ENCODE data around the gene SLCO2B1. TPM values are rescaled to one million over a fixed set of nuclear protein-coding genes. Genes with fewer than 3 reads are reported as not detected.

Gene SLCO2B1
- total and polyA plus RNA-seq, 11 donors, result 4.7 to 167 (median 15.8) TPM

- Histone ChIP-seq H3K4me3 (peak overlapping the region in 1 of 12 donors; percentile 7), H3K36me3 (no peaks in the 10 kb centered on the region), H3K9me3 (no peaks in the 10 kb centered on the region), H3K27me3 (peaks cover 0 to 10% (median 0%) of the 10 kb centered on the region in 9 donors), H3K27ac (peak overlapping the region in 4 of 12 donors; percentile 35 to 83 (median 54)), H3K4me1 (peaks cover 0 to 57% (median 17%) of the 10 kb centered on the region in 12 donors)
- intact Hi-C loops (cut with DNase I), result loop anchor here in 7 of 10 donors (1.0 to 10.0 kb wide), 6 partner anchors 99 to 219 kb away; partner anchors contain the start of gene TPBGL (in 1 of the 7)
- no peak for DNase-seq
- no peak for ATAC-seq
- 40 to 55% (median 49%) methylated on average over 6 of the region's 6 CpGs for WGBS, 4 donors
- TF ChIP-seq, protein P1, sequence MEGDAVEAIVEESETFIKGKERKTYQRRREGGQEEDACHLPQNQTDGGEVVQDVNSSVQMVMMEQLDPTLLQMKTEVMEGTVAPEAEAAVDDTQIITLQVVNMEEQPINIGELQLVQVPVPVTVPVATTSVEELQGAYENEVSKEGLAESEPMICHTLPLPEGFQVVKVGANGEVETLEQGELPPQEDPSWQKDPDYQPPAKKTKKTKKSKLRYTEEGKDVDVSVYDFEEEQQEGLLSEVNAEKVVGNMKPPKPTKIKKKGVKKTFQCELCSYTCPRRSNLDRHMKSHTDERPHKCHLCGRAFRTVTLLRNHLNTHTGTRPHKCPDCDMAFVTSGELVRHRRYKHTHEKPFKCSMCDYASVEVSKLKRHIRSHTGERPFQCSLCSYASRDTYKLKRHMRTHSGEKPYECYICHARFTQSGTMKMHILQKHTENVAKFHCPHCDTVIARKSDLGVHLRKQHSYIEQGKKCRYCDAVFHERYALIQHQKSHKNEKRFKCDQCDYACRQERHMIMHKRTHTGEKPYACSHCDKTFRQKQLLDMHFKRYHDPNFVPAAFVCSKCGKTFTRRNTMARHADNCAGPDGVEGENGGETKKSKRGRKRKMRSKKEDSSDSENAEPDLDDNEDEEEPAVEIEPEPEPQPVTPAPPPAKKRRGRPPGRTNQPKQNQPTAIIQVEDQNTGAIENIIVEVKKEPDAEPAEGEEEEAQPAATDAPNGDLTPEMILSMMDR (IDR thresholded peaks at IDR 0.05), result no peak
- TF ChIP-seq POLR2A (IDR thresholded peaks at IDR 0.05), result no peak
Observed at GRCh38 chr11:75143420-75143731, 7.5 kb upstream of the SLCO2B1 start.

GRCh38 chr11:75144716-75145014 is 6.2 kb upstream of the SLCO2B1 start:
- intact Hi-C loops (cut with DNase I), result loop anchor here (1.0 to 10.0 kb wide), 9 partner anchors 16 to 220 kb away; partner anchors contain the start of gene TPBGL (in 1 of the 10)
- Histone ChIP-seq H3K9me3 (no peaks in the 10 kb centered on the region), H3K4me1 (peaks cover 0 to 70% (median 17%) of the 10 kb centered on the region in 12 donors), H3K4me3 (no peak overlapping the region), H3K36me3 (no peaks in the 10 kb centered on the region), H3K27ac (peak overlapping the region in 1 of 12 donors; percentile 32), H3K27me3 (peaks cover 0 to 4% (median 0%) of the 10 kb centered on the region in 9 donors)
- WGBS, 4 donors, result 36 to 38% (median 36%) methylated on average over 3 of the region's 3 CpGs
- ATAC-seq (no peak), DNase-seq (no peak)
- TF ChIP-seq POLR2A (IDR thresholded peaks at IDR 0.05), result no peak
- TF ChIP-seq, protein P1 (IDR thresholded peaks at IDR 0.05), result no peak

DNA sequence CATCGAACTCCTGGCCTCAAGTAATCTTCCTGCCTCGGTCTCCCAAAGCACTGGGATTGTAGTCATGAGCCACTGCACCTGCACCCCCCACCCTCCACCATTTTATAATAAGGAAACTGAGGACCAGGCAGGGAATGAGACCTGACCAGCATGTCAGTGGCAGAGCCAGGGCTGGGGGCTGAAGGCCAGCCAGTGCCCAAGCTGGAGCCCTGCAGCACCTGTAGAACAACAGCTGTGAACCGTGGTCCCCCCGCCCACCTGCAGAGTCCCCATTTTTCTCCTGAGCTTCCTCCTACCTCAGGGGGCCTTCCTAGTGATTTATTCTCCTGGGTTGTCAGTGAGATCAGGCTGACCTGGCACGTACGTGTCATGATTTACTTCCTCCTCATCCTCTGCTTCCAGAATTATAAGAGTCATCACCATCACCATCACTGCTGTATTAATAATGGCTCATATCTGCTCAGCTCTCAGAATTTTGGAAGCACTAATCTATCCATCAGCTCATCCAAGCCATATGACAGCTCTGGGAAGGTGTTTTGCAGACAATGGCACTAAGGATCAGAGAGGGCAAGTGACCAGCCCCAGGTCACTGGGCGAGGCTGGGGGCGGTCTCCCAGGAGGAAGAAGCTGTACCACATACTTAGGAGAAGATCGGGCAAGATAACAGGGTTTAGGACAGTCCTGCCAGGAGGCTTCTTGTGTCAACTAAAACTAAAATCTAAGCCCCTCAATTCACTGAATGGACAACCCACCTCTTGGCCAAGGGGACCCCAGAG is 5.5 kb upstream of the SLCO2B1 start:
- ATAC-seq (no peak), DNase-seq (no peak)
- intact Hi-C loops (cut with DNase I), result loop anchor here in 5 of 10 donors (2.0 to 10.0 kb wide), 2 partner anchors 59 to 221 kb away; no protein-coding TSS in a partner anchor
- Histone ChIP-seq H3K4me1 (peaks cover 0 to 75% (median 17%) of the 10 kb centered on the region in 12 donors), H3K9me3 (no peaks in the 10 kb centered on the region), H3K27ac (no peak overlapping the region), H3K36me3 (no peaks in the 10 kb centered on the region), H3K27me3 (no peaks in the 10 kb centered on the region), H3K4me3 (no peak overlapping the region)
- WGBS, 4 donors, result 76 to 88% (median 83%) methylated on average over 6 to 9 of the region's 9 CpGs
- TF ChIP-seq POLR2A (IDR thresholded peaks at IDR 0.05), result no peak
- TF ChIP-seq, protein P1 (IDR thresholded peaks at IDR 0.05), result no peak

GRCh38 chr11:75145972-75146519 is 4.9 kb upstream of the SLCO2B1 start:
- intact Hi-C loops (cut with DNase I), result loop anchor here in 5 of 10 donors (2.0 to 10.0 kb wide), 2 partner anchors 59 to 221 kb away; no protein-coding TSS in a partner anchor
- 46 to 63% (median 55%) methylated on average over 6 of the region's 6 CpGs for WGBS, 4 donors

More at GRCh38 chr11:75145972-75146519, 4.9 kb upstream of the SLCO2B1 start:
- DNase-seq (no peak), ATAC-seq (no peak)
- H3K27ac ChIP-seq, result no peak overlapping the region
- no peaks in the 10 kb centered on the region for H3K27me3 ChIP-seq
- no peaks in the 10 kb centered on the region for H3K36me3 ChIP-seq
- TF ChIP-seq, protein P1 (IDR thresholded peaks at IDR 0.05), result no peak
- TF ChIP-seq POLR2A (IDR thresholded peaks at IDR 0.05), result no peak
- H3K4me3 ChIP-seq, result no peak overlapping the region
- H3K4me1 ChIP-seq, result peaks cover 0 to 72% (median 20%) of the 10 kb centered on the region in 12 donors
- no peaks in the 10 kb centered on the region for H3K9me3 ChIP-seq

Measured in heart left ventricle (tissue), 16 donors.